Measurements from ENCODE around the gene BTN1A1. TPM values are rescaled to one million over a fixed set of nuclear protein-coding genes. Genes with fewer than 3 reads are reported as not detected.

Gene BTN1A1
- polyA plus RNA-seq, 1 donor (not counting 4 experiments of a cell fraction or from before 2014, with no cell fraction given) = not detected

DNA sequence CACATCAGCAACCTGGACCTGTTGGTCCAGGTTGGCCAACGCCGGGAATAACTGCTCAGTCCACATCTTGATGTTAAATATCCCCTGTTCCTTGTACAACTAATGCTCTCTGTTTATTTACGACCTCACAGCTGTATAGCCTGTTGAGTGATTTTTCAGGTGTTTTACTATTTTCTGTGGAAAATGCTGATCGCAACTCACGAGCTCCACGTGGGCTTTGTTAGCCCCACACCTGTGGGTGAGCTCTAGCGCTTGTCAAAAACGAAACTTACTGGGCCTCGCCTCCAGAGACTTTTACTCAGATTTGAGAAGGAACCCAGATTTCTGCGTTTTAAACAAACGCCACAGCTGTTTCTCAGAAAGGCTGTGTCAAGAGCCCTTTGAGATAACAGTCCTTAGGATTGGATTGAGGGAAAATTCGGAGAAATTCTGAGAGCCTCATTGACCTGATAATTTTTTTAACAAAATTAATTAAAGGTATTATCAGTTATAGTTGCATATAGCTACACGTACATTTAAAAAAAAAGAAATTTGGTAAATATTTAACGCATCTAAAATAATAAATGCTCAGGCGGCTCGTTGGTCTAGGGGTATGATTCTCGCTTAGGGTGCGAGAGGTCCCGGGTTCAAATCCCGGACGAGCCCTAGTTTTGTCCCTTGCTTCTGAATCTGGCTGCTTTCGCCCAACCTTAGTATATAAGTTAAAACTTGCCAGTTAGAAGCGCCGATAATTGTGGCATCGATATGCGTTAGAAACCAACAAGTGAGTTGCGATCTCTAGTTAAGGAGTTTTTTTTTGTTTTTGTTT, 54.8 kb downstream of the BTN1A1 start:
- H3K79me2 ChIP-seq (ENCODE audit: control insufficient read depth, insufficient read depth, low read length) = no peaks in the 10 kb centered on the region
- H3K4me2 ChIP-seq (ENCODE audit: control insufficient read depth, extremely low read depth, insufficient read depth, low read depth, low read length) = peak overlapping the region; percentile 99
- dilution Hi-C loops (cut with MboI; ENCODE audit: extremely low pct_ligation_motif_present, low sequenced_read_pairs) = no loop called here
- H3K36me3 ChIP-seq (ENCODE audit: control insufficient read depth in 2 of 2, extremely low read depth in 1 of 2, insufficient read depth in 2 of 2, low read length in 2 of 2) = no peaks in the 10 kb centered on the region
- H4K20me1 ChIP-seq (ENCODE audit: control insufficient read depth, extremely low read depth, insufficient read depth, low read length) = no peaks in the 10 kb centered on the region
- peak overlapping the region; percentile 45 for H3K9ac ChIP-seq (ENCODE audit: control insufficient read depth, extremely low read depth, insufficient read depth, low read length)
- peak overlapping the region; percentile 15 for H3K27ac ChIP-seq (ENCODE audit: control insufficient read depth, insufficient read depth, low read length)
- FAIRE-seq (no peak), DNase-seq (ENCODE audit: low read depth, low spot score) (no peak)
- H3K4me3 ChIP-seq (ENCODE audit: control insufficient read depth in 2 of 3, extremely low read depth in 1 of 3, insufficient read depth in 2 of 3, low read depth in 1 of 3, low read length in 3 of 3) = peak overlapping the region; percentile 24 to 72 (median 47)
- TF ChIP-seq, protein P1, sequence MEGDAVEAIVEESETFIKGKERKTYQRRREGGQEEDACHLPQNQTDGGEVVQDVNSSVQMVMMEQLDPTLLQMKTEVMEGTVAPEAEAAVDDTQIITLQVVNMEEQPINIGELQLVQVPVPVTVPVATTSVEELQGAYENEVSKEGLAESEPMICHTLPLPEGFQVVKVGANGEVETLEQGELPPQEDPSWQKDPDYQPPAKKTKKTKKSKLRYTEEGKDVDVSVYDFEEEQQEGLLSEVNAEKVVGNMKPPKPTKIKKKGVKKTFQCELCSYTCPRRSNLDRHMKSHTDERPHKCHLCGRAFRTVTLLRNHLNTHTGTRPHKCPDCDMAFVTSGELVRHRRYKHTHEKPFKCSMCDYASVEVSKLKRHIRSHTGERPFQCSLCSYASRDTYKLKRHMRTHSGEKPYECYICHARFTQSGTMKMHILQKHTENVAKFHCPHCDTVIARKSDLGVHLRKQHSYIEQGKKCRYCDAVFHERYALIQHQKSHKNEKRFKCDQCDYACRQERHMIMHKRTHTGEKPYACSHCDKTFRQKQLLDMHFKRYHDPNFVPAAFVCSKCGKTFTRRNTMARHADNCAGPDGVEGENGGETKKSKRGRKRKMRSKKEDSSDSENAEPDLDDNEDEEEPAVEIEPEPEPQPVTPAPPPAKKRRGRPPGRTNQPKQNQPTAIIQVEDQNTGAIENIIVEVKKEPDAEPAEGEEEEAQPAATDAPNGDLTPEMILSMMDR (optimal IDR thresholded peaks at IDR 0.05 in 1 of 3, IDR thresholded peaks at IDR 0.05 in 1 of 3, conservative IDR thresholded peaks at IDR 0.05 in 1 of 3; ENCODE audit: extremely low read depth in 1 of 3, insufficient read depth in 2 of 3, low read length in 3 of 3) = no peak
- TF ChIP-seq EZH2 (IDR thresholded peaks at IDR 0.05; ENCODE audit: low read length) = no peak
- no peaks in the 10 kb centered on the region for H3K27me3 ChIP-seq (ENCODE audit: control insufficient read depth, extremely low read depth, insufficient read depth, low read length)
- H3K4me1 ChIP-seq (ENCODE audit: control insufficient read depth, extremely low read depth, insufficient read depth, low read length) = peaks cover 20% of the 10 kb centered on the region
- H3K9me1 ChIP-seq (ENCODE audit: control insufficient read depth, extremely low read depth, insufficient read depth, low read length) = no peaks in the 10 kb centered on the region
- no peaks in the 10 kb centered on the region for H3K9me3 ChIP-seq (ENCODE audit: control insufficient read depth, low read depth, low read length)
- peak overlapping the region; percentile 15 for H2AFZ ChIP-seq (ENCODE audit: control insufficient read depth, low read length)

DNA sequence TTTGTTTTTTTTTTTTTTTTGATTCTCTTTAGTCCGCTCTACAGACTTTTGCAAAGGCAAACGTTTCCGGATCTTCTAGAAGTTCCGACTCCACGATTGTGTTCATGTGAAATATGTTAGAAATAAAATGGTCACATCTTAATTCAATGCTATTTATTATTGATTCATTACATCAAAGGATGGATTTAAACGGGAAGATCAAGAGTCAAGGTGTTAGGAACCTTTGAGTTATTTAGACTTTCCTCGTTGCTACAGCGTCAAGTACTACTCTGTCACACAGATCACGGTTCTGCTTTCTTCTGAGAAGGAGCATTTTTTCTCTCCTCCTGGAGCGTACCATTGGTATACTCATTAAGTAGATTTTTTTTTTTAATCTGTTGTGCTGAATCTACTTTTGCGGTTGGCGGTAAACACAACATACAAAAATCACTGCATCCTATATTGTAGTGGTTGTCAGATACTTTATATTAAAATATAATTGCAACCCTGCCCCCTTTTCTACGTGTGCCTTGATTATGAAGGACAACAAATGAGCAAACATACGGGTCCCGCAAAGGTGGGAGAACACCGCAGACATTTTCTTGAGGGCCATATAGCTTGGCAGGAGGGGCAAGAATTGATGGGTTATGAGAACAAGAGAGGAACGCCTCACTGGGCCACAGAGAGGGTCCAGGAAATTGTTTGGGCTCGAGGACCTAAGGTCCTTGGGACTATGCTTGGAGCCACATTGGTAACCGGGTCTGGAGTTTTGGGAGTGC, 55.6 kb downstream of the BTN1A1 start:
- H3K4me2 ChIP-seq (ENCODE audit: control insufficient read depth, extremely low read depth, insufficient read depth, low read depth, low read length) = peak overlapping the region; percentile 99
- no peak overlapping the region for H3K9ac ChIP-seq (ENCODE audit: control insufficient read depth, extremely low read depth, insufficient read depth, low read length)
- H3K36me3 ChIP-seq (ENCODE audit: control insufficient read depth in 2 of 2, extremely low read depth in 1 of 2, insufficient read depth in 2 of 2, low read length in 2 of 2) = no peaks in the 10 kb centered on the region
- no peaks in the 10 kb centered on the region for H3K27me3 ChIP-seq (ENCODE audit: control insufficient read depth, extremely low read depth, insufficient read depth, low read length)
- DNase-seq (ENCODE audit: low read depth, low spot score) = no peak
- no peak for FAIRE-seq
- H3K4me3 ChIP-seq (ENCODE audit: control insufficient read depth in 2 of 3, extremely low read depth in 1 of 3, insufficient read depth in 2 of 3, low read depth in 1 of 3, low read length in 3 of 3) = peak overlapping the region in 1 of 3 experiments; percentile 72
- H3K79me2 ChIP-seq (ENCODE audit: control insufficient read depth, insufficient read depth, low read length) = no peaks in the 10 kb centered on the region
- peaks cover 17% of the 10 kb centered on the region for H3K4me1 ChIP-seq (ENCODE audit: control insufficient read depth, extremely low read depth, insufficient read depth, low read length)
- TF ChIP-seq EZH2 (IDR thresholded peaks at IDR 0.05; ENCODE audit: low read length) = no peak
- TF ChIP-seq, protein P1 (optimal IDR thresholded peaks at IDR 0.05 in 1 of 3, IDR thresholded peaks at IDR 0.05 in 1 of 3, conservative IDR thresholded peaks at IDR 0.05 in 1 of 3; ENCODE audit: extremely low read depth in 1 of 3, insufficient read depth in 2 of 3, low read length in 3 of 3) = no peak
- dilution Hi-C loops (cut with MboI; ENCODE audit: extremely low pct_ligation_motif_present, low sequenced_read_pairs) = no loop called here
- H4K20me1 ChIP-seq (ENCODE audit: control insufficient read depth, extremely low read depth, insufficient read depth, low read length) = no peaks in the 10 kb centered on the region
- H3K27ac ChIP-seq (ENCODE audit: control insufficient read depth, insufficient read depth, low read length) = no peak overlapping the region
- H3K9me3 ChIP-seq (ENCODE audit: control insufficient read depth, low read depth, low read length) = no peaks in the 10 kb centered on the region
- no peaks in the 10 kb centered on the region for H3K9me1 ChIP-seq (ENCODE audit: control insufficient read depth, extremely low read depth, insufficient read depth, low read length)
- H2AFZ ChIP-seq (ENCODE audit: control insufficient read depth, low read length) = no peak overlapping the region

Measured in keratinocyte (primary cell).